Prostate gland (tissue), 1 donor: ENCODE data around the gene CORO7.

ENCODE experiments used
- POLR2A ChIP-seq: fragments of 450-650 bp; IDR thresholded peaks from one replicate; pipeline ENCODE4 v1.6.1; 2016; ENCODE audit warnings: antibody characterized with exemption, mild to moderate bottlenecking
- POLR2AphosphoS5 ChIP-seq: sonication (generic); formaldehyde crosslinking; IDR thresholded peaks from one replicate; pipeline ENCODE4 v1.6.1; 2017; ENCODE audit warnings: antibody characterized with exemption

DNA sequence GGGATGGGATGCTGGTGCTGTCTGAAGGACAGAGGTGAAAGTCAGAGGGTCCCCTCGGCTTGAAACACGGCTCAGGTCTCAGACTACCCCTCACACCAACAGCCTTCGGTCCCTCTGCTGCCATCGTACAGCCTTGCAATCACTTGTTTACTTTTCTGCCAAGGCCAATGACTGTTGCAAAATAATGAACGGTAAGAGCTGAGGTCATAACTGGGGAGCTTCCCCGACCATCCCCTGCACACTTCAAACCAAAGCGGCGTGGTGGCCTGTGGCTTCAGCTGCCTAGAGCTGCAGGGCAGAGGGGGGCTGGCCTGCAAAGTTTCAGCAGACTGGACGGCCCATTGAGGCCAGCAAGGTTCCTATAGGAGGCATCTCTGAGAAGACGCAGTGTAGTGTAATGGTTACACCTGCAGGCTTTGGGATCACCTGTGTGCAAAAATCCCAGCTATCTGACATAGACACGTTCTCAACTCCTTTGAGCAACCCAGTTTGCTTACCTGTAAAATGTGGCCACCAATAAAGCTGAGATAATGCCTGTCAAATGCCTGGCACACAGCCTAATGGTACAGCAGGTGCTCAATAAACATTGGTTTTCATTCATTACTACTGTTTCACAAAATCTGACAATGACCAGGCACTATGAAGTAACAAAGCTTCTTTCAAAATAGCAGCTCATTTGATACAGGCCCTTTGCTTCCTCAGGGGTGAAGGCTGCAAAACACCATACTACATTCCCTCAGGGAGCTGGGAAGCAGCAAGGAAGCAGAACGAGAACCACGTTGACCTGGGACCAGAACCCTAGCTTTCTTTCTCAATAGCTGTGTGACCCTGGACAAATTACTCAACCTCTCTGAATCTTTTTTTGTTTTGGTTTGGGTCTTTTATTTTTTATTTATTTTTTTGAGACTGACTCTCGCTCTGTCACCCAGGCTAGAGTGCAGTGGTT lies 70.3 kb downstream of the CORO7 start:
- TF ChIP-seq POLR2AphosphoS5 = peak; percentile 22
- TF ChIP-seq POLR2A = no peak
